Stomach (tissue), 4 donors: ENCODE measurements around the gene KRT76.

Experiments
- POLR2A ChIP-seq, 4 donors: fragments of 450-650 bp; IDR thresholded peaks; one replicate each; pipeline ENCODE4 v1.6.1; 2016; ENCODE audit warnings: antibody characterized with exemption in 4 of 4, control low read depth in 2 of 4, mild to moderate bottlenecking in 1 of 4, moderate library complexity in 1 of 4
- TF ChIP-seq, protein P1 (sequence below), 7 experiments: fragments of 450-650 bp in 4 of 7; fragments of 200-600 bp in 3 of 7; sonication (generic) in 3 of 7; IDR thresholded peaks; one replicate each; pipeline ENCODE4 v1.5.1; 2016 to 2019; ENCODE audit warnings: antibody characterized with exemption in 7 of 7, control low read depth in 2 of 7, mild to moderate bottlenecking in 1 of 7

DNA sequence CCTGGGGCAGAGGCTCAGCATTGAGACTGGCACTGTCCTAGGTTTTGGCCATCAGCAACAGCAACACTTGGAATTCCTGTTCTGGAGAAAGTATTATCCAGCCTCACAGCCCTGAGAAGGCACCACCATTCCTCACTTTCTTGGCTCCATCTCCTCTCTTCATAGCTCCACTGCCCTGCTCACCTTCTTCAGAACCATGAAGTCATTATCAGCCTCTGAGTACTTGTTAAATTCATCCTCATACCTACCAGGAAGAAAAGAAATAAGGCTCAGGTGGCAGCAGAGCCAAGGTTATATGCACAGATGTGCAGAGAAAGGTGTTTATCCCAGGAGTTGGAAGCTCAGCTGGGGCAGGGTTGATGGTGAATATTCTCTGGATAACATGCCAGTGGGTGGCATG lies 25.4 kb downstream of the KRT76 start:
- TF ChIP-seq, protein P1, sequence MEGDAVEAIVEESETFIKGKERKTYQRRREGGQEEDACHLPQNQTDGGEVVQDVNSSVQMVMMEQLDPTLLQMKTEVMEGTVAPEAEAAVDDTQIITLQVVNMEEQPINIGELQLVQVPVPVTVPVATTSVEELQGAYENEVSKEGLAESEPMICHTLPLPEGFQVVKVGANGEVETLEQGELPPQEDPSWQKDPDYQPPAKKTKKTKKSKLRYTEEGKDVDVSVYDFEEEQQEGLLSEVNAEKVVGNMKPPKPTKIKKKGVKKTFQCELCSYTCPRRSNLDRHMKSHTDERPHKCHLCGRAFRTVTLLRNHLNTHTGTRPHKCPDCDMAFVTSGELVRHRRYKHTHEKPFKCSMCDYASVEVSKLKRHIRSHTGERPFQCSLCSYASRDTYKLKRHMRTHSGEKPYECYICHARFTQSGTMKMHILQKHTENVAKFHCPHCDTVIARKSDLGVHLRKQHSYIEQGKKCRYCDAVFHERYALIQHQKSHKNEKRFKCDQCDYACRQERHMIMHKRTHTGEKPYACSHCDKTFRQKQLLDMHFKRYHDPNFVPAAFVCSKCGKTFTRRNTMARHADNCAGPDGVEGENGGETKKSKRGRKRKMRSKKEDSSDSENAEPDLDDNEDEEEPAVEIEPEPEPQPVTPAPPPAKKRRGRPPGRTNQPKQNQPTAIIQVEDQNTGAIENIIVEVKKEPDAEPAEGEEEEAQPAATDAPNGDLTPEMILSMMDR (IDR thresholded peaks at IDR 0.05): no peak
- TF ChIP-seq POLR2A (IDR thresholded peaks at IDR 0.05): no peak
